Skeletal muscle cell (primary cell): ENCODE results near the gene ST8SIA1.
"Not testable (repeated sequence)": the region's sequence is repeated elsewhere in the genome, so short reads cannot be mapped to it uniquely, and the experiment has no call there.

Experiments
- DNase-seq: peaks from one replicate; pipeline ENCODE4 v3.0.0-alpha.2; 2010; ENCODE audit warnings: low read depth
- H3K4me3 ChIP-seq: 2 replicates; pipeline ENCODE4 v1.5.1; 2011; ENCODE audit warnings: low read depth, mild to moderate bottlenecking, control low read depth, low read length, moderate library complexity

Gene ST8SIA1

DNA sequence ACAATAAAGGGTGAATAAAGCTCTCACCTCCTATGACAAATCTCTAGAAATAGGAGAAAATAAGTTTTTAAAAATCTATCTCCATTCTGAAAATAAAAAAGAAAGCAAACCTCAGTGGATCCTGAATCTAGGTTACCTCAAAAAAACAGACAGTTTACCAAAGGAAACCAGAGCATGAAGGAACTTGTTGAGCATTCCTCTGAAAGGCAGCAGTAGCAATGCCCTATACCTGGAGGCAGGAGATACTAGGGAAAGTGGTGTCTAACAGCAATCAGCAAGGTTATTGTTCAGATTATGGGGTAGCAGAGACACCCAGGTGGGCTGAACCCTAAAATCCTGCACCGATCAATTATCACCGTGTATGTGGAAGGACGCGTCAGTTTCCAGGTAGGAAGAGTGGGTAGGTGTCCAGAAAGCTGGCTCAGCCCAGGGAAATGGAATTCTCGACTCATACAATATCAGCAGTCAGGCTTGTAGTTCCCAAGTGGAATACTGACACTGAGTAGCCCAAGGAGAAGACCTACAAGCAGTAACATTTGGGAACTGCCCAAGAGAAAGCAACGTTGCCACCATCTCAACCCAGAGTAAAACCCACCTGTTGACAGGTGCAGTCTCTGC lies 128.3 kb downstream of the ST8SIA1 start:
- no peak for DNase-seq
- no peak overlapping the region for H3K4me3 ChIP-seq

DNA sequence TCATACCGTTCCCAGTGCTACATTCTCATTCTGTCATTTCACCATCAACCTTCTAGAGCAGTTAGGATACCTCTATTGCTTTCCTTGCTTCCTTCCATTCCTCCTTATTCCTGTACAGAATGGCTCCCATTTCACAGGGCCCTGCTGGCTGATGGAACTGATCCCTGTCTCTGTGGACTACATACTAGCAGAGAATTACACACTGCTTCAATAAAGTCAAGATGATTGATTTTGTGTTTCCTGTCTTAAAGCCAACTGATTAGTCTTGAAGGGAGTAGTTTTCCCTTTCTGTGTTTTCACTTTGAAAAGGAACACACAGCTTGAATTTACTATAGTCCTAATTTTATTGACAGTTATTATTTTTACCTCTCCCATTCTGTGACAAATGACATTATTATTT lies 130.1 kb downstream of the ST8SIA1 start:
- no peak for DNase-seq
- no peak overlapping the region for H3K4me3 ChIP-seq

DNA sequence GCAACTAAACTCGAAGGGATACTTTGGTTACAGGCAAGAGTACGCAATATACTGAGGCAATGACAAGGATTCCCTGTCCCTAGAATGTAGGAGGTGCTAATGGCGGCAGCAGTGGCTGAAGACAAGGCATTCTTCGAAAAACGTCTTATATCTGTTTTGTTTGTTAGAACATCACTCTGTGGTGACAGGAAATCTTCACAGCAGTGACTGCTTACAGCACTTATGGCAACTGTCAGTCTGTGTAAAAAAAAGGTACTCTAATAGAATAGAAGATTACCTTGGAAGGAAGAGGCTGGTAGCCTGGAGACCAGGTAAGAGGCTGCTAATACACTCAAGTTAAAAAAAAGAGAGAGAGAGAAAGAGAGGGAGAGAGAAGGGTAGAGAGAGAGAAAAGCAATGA lies 131.7 kb downstream of the ST8SIA1 start:
- no peak overlapping the region for H3K4me3 ChIP-seq
- DNase-seq, result no peak

DNA sequence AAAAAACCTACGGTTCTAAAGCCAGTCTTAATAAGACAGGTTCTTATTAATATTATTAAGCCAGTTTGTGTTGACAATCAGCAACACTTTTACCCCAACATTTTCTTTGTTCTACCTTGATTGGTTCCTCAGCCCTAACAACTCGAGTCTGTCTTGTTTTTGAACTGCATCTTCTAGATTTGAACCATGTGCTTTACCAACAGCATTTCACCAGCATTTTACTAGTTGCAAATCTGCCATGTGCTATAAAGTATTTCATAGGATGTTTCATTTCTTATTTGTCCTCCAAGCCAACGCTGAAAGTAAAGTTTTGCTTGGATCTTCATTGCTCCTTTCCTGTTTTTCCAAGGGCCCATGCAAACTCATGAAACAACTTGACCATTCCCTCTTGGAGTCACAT lies 133.4 kb downstream of the ST8SIA1 start:
- no peak overlapping the region for H3K4me3 ChIP-seq
- DNase-seq, result no peak

DNA sequence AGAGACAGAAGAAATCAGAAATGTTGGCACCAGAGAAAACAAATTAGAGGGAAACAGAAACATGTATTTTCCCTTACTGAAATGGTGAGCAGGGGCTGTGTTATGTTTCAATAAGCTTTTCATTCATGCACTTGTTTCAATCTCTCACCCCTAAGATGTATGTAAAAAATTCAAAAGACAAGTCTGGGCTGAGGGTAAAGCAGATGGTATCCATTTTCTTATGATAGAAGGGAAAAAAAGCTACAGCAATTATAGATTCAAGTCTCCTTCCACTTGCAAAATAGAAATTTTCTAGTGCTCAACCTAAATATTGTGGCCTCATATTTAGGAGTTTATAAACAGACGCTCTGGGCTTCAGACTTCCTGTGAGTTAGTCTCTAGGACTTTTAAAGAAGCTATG lies 138.3 kb downstream of the ST8SIA1 start:
- no peak for DNase-seq
- no peak overlapping the region for H3K4me3 ChIP-seq

DNA sequence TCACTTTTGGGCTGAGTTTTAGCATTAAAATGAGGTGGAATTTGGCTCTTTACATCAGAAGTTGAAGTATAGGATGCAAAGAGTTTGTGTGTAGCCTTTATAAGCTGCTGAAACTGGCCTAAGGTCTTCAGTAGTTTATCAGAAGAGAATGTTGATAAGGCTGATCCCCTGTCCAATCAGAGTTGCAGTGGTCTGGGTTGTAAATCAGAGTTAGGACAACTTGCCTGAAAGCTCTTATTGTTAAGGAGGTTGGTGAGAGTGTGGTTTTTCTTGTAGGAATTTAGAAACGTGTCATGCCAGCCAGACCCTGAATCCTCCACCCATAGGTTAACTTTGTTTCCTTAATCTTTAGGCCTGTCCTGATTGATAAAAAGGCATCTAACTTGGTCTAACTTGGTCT lies 143.5 kb downstream of the ST8SIA1 start:
- H3K4me3 ChIP-seq, result no peak overlapping the region
- no peak for DNase-seq

DNA sequence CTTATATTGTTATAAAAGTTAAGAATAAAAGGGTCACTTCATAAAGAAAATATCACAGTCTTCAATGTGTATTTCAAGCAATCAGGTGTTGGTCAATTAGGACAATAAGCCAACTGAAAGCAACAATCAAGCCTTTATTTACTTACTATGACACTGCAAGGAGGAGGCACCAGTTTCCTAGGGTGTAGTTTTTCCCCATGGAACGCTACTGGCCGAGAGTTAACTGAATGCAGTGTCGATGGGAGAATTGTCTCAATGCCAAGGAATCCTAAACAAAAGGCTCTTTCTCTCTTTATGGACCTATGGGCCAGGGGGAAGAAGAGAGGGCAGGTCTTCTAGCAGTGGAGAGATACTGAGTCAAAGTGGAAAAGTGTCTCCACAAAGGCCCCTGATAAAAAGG lies 146.1 kb downstream of the ST8SIA1 start:
- H3K4me3 ChIP-seq, result no peak overlapping the region

DNA sequence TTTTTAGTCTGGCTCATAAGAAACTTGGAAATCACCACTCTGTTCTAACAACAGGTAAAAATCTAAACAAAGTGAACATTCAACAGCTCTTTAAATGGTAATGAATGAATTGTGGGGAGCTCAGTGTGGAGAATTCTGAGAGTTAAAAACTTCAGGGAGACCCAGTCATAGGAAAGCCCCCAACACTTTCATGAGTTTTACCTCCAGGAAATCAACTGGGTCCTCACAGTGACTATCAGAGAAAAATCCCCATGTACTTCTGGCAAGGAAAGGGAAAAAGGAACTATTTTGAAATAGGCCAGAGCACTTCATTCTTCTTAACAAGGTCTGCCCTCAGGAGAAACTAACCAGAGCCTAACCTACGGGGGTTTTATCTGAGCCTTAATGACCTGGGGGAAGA lies 153.8 kb downstream of the ST8SIA1 start:
- DNase-seq, result no peak
- no peak overlapping the region for H3K4me3 ChIP-seq

More for the DNA sequence above, 146.1 kb downstream of the ST8SIA1 start:
- DNase-seq, result no peak

DNA sequence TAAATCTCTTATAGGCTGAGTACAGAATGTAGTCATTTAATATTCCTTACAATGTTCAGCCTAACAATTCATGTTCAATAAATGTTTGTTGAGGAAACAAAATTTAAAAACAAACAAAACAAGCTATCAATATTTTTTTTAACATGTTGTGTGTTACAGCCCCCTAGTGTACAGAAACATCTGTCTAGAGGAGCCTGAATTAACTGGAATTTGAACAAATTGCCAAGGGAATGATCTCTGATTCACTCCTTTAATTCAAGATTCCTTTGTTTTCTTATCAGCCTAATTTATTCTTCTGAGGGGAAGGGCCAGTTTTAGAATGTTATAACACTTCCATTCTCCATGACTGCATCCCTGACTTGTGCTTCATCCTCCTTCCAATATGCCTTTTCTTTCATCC lies 161.3 kb downstream of the ST8SIA1 start:
- no peak for DNase-seq

DNA sequence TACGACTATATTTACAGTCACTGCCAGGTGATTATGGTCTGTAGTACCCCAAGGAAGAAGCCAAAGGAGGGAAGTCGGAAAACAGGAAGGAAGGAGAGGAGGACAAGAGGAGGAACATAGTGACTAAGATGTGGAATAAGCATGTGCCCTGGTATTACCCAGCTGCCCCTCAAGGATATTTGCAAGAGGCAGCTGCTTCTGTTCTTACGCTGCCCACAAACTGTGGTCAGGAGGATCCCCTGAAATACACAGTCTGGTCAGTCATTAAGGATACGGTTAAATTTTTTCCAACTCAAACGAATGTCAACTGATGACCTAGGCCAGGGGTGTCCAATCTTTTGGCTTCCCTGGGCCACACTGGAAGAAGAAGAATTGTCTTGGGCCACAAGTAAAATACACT lies 162.0 kb downstream of the ST8SIA1 start:
- no peak overlapping the region for H3K4me3 ChIP-seq
- DNase-seq, result no peak

More for the DNA sequence above, 161.3 kb downstream of the ST8SIA1 start:
- H3K4me3 ChIP-seq, result no peak overlapping the region

DNA sequence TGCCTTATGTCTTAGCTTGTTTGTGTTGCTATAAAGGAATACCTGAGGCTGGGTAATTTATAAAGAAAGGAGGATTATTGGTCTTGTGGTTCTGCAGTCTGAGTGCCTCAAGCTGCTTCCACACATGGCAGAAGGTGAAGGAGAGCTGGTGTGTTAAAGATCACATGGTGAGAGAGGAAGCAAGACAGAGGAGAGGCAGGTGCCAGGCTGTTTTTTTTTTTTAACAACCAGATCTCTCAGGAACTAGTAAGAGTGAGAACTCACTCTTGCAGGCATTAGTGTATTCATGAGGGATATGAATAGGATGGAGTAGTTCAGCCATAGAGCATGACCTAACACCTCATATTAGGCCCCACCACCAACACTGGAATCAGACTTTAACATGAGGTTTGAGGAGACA lies 165.1 kb downstream of the ST8SIA1 start:
- no peak for DNase-seq
- H3K4me3 ChIP-seq, result no peak overlapping the region

DNA sequence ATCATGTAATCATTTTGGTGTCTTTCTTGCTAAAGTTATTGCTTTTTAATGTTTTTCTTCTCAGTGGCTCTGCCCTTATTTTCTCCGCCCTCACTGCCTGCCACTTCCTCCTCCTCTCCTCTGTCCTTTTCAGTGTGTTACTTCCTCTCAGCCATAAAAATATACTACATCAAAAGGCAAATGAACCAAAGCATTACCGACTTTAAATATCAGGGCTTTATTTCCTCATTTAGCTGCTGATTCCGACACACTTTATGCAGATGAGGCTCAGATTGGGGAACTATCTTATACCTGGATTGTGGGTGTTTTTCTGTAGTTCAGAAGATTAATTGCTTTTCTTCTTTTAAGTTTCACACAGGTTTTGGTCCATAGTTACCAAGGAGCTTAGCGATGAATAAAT lies 170.4 kb downstream of the ST8SIA1 start:
- H3K4me3 ChIP-seq, result no peak overlapping the region
- DNase-seq, result no peak

DNA sequence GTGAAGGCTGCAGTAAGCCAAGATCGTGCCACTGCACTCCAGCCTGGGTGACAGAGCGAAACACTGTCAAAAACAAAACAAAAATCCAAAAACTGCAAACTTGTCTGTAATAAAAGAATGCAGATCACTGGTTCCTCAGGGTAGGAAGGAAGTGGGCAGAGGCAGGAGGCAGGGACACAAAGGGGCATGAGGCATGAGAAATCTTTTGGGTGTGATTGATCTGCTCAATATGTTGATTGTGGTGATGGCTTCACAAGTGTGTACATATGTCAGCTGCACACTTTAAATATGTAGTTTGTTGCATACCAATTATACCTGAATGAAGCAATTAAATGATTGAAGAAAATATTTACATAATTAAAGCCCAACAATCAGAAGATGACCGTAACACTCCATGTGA lies 170.9 kb downstream of the ST8SIA1 start:
- no peak overlapping the region for H3K4me3 ChIP-seq
- DNase-seq, result no peak

DNA sequence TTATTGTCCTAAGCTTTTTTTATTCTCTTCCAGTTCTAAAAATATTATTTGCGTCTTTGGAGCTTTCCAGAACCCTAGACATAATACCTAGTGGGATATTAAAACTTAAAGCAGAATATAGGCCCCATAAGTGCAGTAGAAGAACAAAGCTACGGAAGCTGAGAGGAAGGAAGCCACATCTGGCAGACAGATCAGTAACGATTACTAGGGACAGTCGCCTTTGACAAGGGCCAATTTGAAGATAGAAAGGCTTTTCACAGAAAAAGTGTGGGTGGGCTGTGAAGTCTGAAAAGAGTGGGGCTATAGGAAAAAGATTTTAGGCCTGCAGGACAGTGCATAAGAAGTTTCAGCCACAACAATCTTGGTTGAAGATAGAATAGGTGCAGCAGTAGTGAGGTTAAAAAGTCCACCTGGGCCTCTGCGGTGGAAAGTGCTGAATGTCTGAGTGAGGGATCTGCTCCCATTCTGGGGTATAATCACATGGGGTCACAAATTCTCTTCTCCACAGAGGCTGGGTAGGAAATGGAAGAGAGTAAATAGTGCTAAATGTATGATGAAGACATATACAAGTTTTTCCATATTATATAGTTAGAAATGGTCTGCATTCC lies 174.0 kb downstream of the ST8SIA1 start:
- DNase-seq, result no peak
- H3K4me3 ChIP-seq, result no peak overlapping the region

DNA sequence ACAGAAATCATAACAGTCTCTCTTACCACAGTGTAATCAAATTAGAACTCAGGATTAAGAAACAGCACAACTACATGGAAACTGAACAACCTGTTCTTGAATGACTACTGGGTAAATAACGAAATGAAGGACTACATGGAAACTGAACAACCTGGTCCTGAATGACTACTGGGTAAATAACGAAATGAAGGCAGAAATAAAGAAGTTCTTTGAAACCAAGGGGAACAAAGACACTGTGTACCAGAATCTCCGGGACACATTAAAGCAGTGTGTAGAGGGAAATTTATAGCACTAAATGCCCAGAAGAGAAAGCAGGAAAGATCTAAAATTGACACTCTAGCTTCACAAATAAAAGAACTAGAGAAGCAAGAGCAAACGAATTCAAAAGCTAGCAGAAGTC lies 185.2 kb downstream of the ST8SIA1 start:
- not testable (repeated sequence) for H3K4me3 ChIP-seq, DNase-seq

DNA sequence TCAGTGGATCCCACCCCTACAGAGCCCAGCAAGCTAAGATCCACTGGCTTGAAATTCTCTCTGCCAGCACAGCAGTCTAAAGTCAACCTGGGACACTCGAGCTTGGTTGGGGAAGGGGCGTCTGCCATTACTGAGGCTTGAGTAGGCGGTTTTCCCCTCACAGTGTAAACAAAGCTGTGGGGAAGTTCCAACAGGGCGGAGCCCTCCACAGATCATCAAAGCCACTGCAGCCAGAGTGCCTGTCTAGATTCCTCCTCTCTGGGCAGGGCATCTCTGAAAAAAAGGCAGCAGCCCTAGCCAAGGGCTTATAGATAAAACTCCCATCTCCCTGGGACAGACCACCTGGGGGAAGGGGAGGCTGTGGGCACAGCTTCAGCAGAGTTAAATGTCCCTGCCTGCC lies 187.8 kb downstream of the ST8SIA1 start:
- not testable (repeated sequence) for H3K4me3 ChIP-seq, DNase-seq
